ENCODE results near the gene ZMYND8. TPM values are rescaled to one million over a fixed set of nuclear protein-coding genes. Genes with fewer than 3 reads are reported as not detected.

ZMYND8 gene
- total RNA-seq, 2 experiments from 2014 or later, result 44.3 to 44.7 TPM

- POLR2A ChIA-PET, result no interaction called here
- H3K4me1 Mint-ChIP-seq (ENCODE audit: low read depth), result peaks cover 32% of the 10 kb centered on the region
Observed at GRCh38 chr20:47336129-47336754, 20.3 kb downstream of the ZMYND8 start.

GRCh38 chr20:47335251-47336128, 21.0 kb downstream of the ZMYND8 start:
- no peaks in the 10 kb centered on the region for H3K9me3 Mint-ChIP-seq (ENCODE audit: insufficient read depth)
- H3K4me3 Mint-ChIP-seq, result no peak overlapping the region
- H3K36me3 Mint-ChIP-seq (ENCODE audit: low read depth), result peaks cover 48% of the 10 kb centered on the region
- no peak for ATAC-seq
- no peak for DNase-seq
- H3K4me1 Mint-ChIP-seq (ENCODE audit: low read depth), result peaks cover 31% of the 10 kb centered on the region
- peak overlapping the region; percentile 7 for H3K27ac Mint-ChIP-seq
- CTCF ChIA-PET, result no interaction called here
- no peaks in the 10 kb centered on the region for H3K27me3 Mint-ChIP-seq (ENCODE audit: low read depth)
- POLR2A ChIA-PET, result no interaction called here

More at GRCh38 chr20:47336129-47336754, 20.3 kb downstream of the ZMYND8 start:
- no peak for DNase-seq
- no peak for ATAC-seq
- H3K36me3 Mint-ChIP-seq (ENCODE audit: low read depth), result peaks cover 49% of the 10 kb centered on the region
- H3K9me3 Mint-ChIP-seq (ENCODE audit: insufficient read depth), result no peaks in the 10 kb centered on the region
- CTCF ChIA-PET, result no interaction called here
- no peak overlapping the region for H3K4me3 Mint-ChIP-seq
- no peaks in the 10 kb centered on the region for H3K27me3 Mint-ChIP-seq (ENCODE audit: low read depth)
- H3K27ac Mint-ChIP-seq, result no peak overlapping the region

- POLR2A ChIA-PET, result interaction anchor here (0.9 kb wide), 1 partner anchor 23 kb away, joined by 3 read pairs; the partner anchor contains the start of gene ZMYND8
- DNase-seq, result no peak
- Mint-ChIP-seq H3K36me3 (ENCODE audit: low read depth) (peaks cover 46% of the 10 kb centered on the region), H3K4me1 (ENCODE audit: low read depth) (peaks cover 31% of the 10 kb centered on the region), H3K27me3 (ENCODE audit: low read depth) (no peaks in the 10 kb centered on the region), H3K4me3 (no peak overlapping the region), H3K9me3 (ENCODE audit: insufficient read depth) (no peaks in the 10 kb centered on the region), H3K27ac (no peak overlapping the region)
- CTCF ChIA-PET, result no interaction called here
- peak; percentile 36 for ATAC-seq
Observed at GRCh38 chr20:47334022-47334551, 22.4 kb downstream of the ZMYND8 start.

- H3K4me1 Mint-ChIP-seq (ENCODE audit: low read depth), result peaks cover 31% of the 10 kb centered on the region
- H3K27ac Mint-ChIP-seq, result peak overlapping the region; percentile 2
- no peaks in the 10 kb centered on the region for H3K9me3 Mint-ChIP-seq (ENCODE audit: insufficient read depth)
- DNase-seq, result no peak
- ATAC-seq, result no peak
- ChIA-PET POLR2A (no interaction called here), CTCF (no interaction called here)
- no peak overlapping the region for H3K4me3 Mint-ChIP-seq
- peaks cover 47% of the 10 kb centered on the region for H3K36me3 Mint-ChIP-seq (ENCODE audit: low read depth)
- no peaks in the 10 kb centered on the region for H3K27me3 Mint-ChIP-seq (ENCODE audit: low read depth)
Observed at GRCh38 chr20:47332381-47333206, 23.9 kb downstream of the ZMYND8 start.

GRCh38 chr20:47330933-47331708, 25.4 kb downstream of the ZMYND8 start:
- CTCF ChIA-PET, result interaction anchor here (1.3 to 2.3 kb wide), 2 partner anchors 12 to 13 kb away, joined by 3 to 6 read pairs; no protein-coding TSS in a partner anchor
- peaks cover 48% of the 10 kb centered on the region for H3K36me3 Mint-ChIP-seq (ENCODE audit: low read depth)
- POLR2A ChIA-PET, result no interaction called here
- peaks cover 26% of the 10 kb centered on the region for H3K4me1 Mint-ChIP-seq (ENCODE audit: low read depth)
- H3K4me3 Mint-ChIP-seq, result no peak overlapping the region
- H3K9me3 Mint-ChIP-seq (ENCODE audit: insufficient read depth), result no peaks in the 10 kb centered on the region
- H3K27ac Mint-ChIP-seq, result no peak overlapping the region
- no peaks in the 10 kb centered on the region for H3K27me3 Mint-ChIP-seq (ENCODE audit: low read depth)
- no peak for DNase-seq
- no peak for ATAC-seq

- Mint-ChIP-seq H3K9me3 (ENCODE audit: insufficient read depth) (no peaks in the 10 kb centered on the region), H3K4me1 (ENCODE audit: low read depth) (peaks cover 22% of the 10 kb centered on the region), H3K36me3 (ENCODE audit: low read depth) (peaks cover 45% of the 10 kb centered on the region), H3K27ac (no peak overlapping the region), H3K4me3 (no peak overlapping the region), H3K27me3 (ENCODE audit: low read depth) (no peaks in the 10 kb centered on the region)
- CTCF ChIA-PET, result interaction anchor here (0.8 to 2.5 kb wide), 5 partner anchors 12 to 58 kb away, joined by 3 to 12 read pairs (median 5); partner anchors contain the start of gene ZMYND8
- POLR2A ChIA-PET, result no interaction called here
- DNase-seq (no peak), ATAC-seq (no peak)
Observed at GRCh38 chr20:47330071-47330470, 26.4 kb downstream of the ZMYND8 start.

GRCh38 chr20:47328129-47328528, 28.4 kb downstream of the ZMYND8 start:
- Mint-ChIP-seq H3K4me3 (no peak overlapping the region), H3K9me3 (ENCODE audit: insufficient read depth) (no peaks in the 10 kb centered on the region), H3K27ac (no peak overlapping the region), H3K4me1 (ENCODE audit: low read depth) (peaks cover 19% of the 10 kb centered on the region), H3K36me3 (ENCODE audit: low read depth) (peaks cover 44% of the 10 kb centered on the region), H3K27me3 (ENCODE audit: low read depth) (no peaks in the 10 kb centered on the region)
- CTCF ChIA-PET, result interaction anchor here (0.6 to 2.5 kb wide), 2 partner anchors 56 to 67 kb away, joined by 4 to 12 read pairs; no protein-coding TSS in a partner anchor
- ATAC-seq (no peak), DNase-seq (no peak)
- POLR2A ChIA-PET, result interaction anchor here (1.9 kb wide), 1 partner anchor 28 kb away, joined by 7 read pairs; the partner anchor contains the start of gene ZMYND8

- CTCF ChIA-PET, result interaction anchor here (0.7 to 2.5 kb wide), 2 partner anchors 54 to 56 kb away, joined by 3 to 12 read pairs; no protein-coding TSS in a partner anchor
- no peak overlapping the region for H3K27ac Mint-ChIP-seq
- POLR2A ChIA-PET, result interaction anchor here (0.8 to 1.9 kb wide), 2 partner anchors 10 to 29 kb away, joined by 3 to 7 read pairs; partner anchors contain the start of gene ZMYND8
Observed at GRCh38 chr20:47327711-47328110, 28.8 kb downstream of the ZMYND8 start.

GRCh38 chr20:47326658-47327268, 29.7 kb downstream of the ZMYND8 start:
- H3K27me3 Mint-ChIP-seq (ENCODE audit: low read depth), result no peaks in the 10 kb centered on the region
- POLR2A ChIA-PET, result interaction anchor here (0.8 kb wide), 1 partner anchor 9 kb away, joined by 3 read pairs; no protein-coding TSS in a partner anchor

More at GRCh38 chr20:47327711-47328110, 28.8 kb downstream of the ZMYND8 start:
- DNase-seq (no peak), ATAC-seq (no peak)
- Mint-ChIP-seq H3K9me3 (ENCODE audit: insufficient read depth) (no peaks in the 10 kb centered on the region), H3K4me1 (ENCODE audit: low read depth) (peaks cover 15% of the 10 kb centered on the region), H3K4me3 (no peak overlapping the region), H3K36me3 (ENCODE audit: low read depth) (peaks cover 40% of the 10 kb centered on the region), H3K27me3 (ENCODE audit: low read depth) (no peaks in the 10 kb centered on the region)

GRCh38 chr20:47325242-47325641, 31.3 kb downstream of the ZMYND8 start:
- no peak overlapping the region for H3K4me3 Mint-ChIP-seq
- no peak overlapping the region for H3K27ac Mint-ChIP-seq
- no peak for ATAC-seq
- CTCF ChIA-PET, result interaction anchor here (1.4 to 2.9 kb wide), 2 partner anchors 58 to 130 kb away, joined by 3 to 12 read pairs; no protein-coding TSS in a partner anchor
- no peaks in the 10 kb centered on the region for H3K9me3 Mint-ChIP-seq (ENCODE audit: insufficient read depth)
- DNase-seq, result no peak
- peaks cover 18% of the 10 kb centered on the region for H3K4me1 Mint-ChIP-seq (ENCODE audit: low read depth)
- H3K27me3 Mint-ChIP-seq (ENCODE audit: low read depth), result no peaks in the 10 kb centered on the region
- H3K36me3 Mint-ChIP-seq (ENCODE audit: low read depth), result peaks cover 27% of the 10 kb centered on the region
- POLR2A ChIA-PET, result no interaction called here

More at GRCh38 chr20:47326658-47327268, 29.7 kb downstream of the ZMYND8 start:
- Mint-ChIP-seq H3K9me3 (ENCODE audit: insufficient read depth) (no peaks in the 10 kb centered on the region), H3K36me3 (ENCODE audit: low read depth) (peaks cover 34% of the 10 kb centered on the region), H3K4me3 (no peak overlapping the region), H3K27ac (no peak overlapping the region), H3K4me1 (ENCODE audit: low read depth) (peaks cover 12% of the 10 kb centered on the region)
- ATAC-seq, result no peak
- no peak for DNase-seq
- CTCF ChIA-PET, result interaction anchor here (0.7 to 1.4 kb wide), 4 partner anchors 18 to 132 kb away, joined by 3 read pairs; no protein-coding TSS in a partner anchor
